IPS-18a (cell line): ENCODE results near the gene GMDS.

Source experiments
- H3K27ac ChIP-seq: one replicate; pipeline ENCODE4 v1.5.1; 2013; ENCODE audit warnings: low read length
- H3K27me3 ChIP-seq: one replicate; pipeline ENCODE4 v1.6.1; 2013; ENCODE audit warnings: mild to moderate bottlenecking, low read length; ENCODE audit not compliant: control insufficient read depth, insufficient read depth
- H3K36me3 ChIP-seq: one replicate; pipeline ENCODE4 v1.6.1; 2013; ENCODE audit warnings: low read depth, low read length; ENCODE audit not compliant: control insufficient read depth
- H3K4me1 ChIP-seq: one replicate; pipeline ENCODE4 v1.6.1; 2013; ENCODE audit warnings: low read depth, low read length; ENCODE audit not compliant: control insufficient read depth
- H3K4me3 ChIP-seq: one replicate; pipeline ENCODE4 v1.5.1; 2013; ENCODE audit warnings: low read length
- H3K9ac ChIP-seq: one replicate; pipeline ENCODE4 v1.6.1; 2013; ENCODE audit warnings: mild to moderate bottlenecking, low read length, moderate library complexity
- H3K9me3 ChIP-seq: one replicate; pipeline ENCODE4 v1.6.1; 2013; ENCODE audit warnings: low read depth, low read length; ENCODE audit not compliant: control insufficient read depth

Gene GMDS

DNA sequence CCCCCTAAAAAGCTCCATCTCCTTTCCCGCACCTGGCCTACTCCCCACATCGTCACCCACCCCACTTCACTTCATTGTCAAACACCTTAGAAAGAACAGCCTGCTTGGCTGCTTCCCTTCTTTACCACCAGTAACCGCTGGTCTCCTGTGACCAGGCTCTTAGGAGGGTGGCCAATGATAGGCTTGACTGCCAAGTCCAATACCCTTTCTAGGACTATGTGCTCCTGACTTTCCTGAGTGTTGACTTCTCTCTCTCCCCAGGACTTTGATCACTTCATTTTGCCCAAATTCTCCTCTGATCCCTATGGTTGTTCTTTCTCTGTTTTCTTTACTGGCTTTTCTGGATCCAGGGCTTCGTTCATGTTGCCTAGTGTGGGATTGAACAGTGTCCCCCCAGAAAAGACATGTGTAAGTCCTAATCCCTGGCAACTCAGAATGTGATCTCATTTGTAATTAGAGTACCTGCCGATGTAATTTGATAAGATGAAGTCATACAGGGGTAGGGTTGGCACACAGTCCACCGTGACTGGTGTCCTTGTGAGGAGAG is 254.0 kb downstream of the GMDS start:
- no peak overlapping the region for H3K9ac ChIP-seq
- no peaks in the 10 kb centered on the region for H3K27me3 ChIP-seq
- H3K27ac ChIP-seq: no peak overlapping the region
- H3K4me3 ChIP-seq: no peak overlapping the region
- H3K4me1 ChIP-seq: no peaks in the 10 kb centered on the region
- H3K36me3 ChIP-seq: no peaks in the 10 kb centered on the region
- H3K9me3 ChIP-seq: no peaks in the 10 kb centered on the region

DNA sequence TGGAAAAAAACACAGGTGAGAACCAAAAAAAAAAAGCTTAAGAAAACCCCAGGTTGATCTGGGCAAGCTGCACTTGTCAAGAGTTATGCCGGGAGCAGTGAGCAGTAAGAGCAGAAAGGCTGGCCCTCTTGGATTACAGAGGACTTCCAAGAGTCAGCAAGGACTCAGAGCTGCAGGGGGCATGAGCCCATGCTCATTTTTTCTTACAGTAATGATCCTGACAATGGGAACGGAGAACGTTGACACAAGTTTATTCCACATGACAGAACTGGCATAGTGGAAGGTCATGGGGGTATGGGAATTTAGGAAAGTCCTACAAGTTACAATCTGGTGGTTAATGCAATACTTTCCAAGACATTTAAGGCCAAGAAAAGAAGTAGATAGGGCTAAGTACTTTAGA is 256.6 kb downstream of the GMDS start:
- Histone ChIP-seq H3K9ac (no peak overlapping the region), H3K4me3 (no peak overlapping the region), H3K9me3 (no peaks in the 10 kb centered on the region), H3K27me3 (no peaks in the 10 kb centered on the region), H3K36me3 (no peaks in the 10 kb centered on the region), H3K27ac (no peak overlapping the region), H3K4me1 (no peaks in the 10 kb centered on the region)

DNA sequence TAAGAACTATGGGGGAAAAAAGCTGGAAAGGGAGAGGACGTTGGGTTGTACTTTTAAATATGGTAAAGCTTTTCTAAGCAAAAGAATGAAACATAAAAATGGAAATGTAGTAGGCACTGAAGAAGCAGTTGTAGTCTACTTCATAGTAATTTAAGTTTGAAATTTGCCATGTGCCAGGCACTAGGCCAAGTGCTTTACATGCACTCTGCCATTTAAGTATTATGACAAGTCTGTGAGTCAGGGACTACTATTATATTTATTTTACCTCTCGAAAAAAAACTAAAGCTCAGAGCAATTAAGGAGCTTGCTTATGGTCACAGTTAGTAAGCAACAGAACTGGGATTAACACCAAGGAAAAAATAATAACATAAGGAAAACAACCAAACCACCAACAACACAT is 257.8 kb downstream of the GMDS start:
- Histone ChIP-seq H3K4me3 (no peak overlapping the region), H3K4me1 (no peaks in the 10 kb centered on the region), H3K9me3 (no peaks in the 10 kb centered on the region), H3K36me3 (no peaks in the 10 kb centered on the region), H3K27me3 (no peaks in the 10 kb centered on the region), H3K27ac (no peak overlapping the region), H3K9ac (no peak overlapping the region)

DNA sequence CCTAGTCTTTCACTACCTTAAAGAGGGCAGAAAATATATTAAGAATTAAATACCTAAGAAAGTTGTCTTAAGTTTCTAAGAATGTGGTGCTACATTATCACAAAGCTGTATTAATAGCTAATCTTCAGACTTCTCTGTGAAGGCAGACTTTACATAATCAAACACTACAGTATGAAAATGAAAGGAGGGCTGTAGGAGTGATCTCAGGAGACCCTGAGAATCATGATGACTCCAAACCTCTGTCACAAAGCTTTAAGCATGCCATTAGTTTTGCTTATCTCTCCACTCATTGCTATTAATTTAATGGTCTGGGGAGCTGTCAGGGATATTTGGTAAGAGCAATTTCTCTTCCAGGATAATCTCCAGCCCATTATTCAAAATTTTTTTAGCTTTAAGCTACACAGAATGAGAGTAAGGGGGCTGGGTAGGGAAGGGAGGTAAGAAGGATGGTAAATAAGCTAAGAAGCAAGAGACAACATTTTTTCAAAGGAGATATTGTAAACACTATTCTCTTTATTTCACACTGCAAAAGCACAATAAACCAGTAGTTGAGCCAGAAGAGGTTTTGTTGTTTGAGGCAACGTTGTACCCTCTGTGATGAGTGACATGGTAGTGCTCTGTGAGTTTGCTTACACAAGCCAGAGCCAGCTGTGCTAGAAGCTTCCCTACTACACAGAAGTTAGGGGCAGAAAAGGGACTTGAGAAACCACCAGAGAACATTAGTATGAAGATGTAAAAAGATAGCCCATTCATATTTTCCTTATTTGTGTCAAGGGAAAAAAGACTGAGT is 258.8 kb downstream of the GMDS start:
- H3K27me3 ChIP-seq: no peaks in the 10 kb centered on the region
- H3K36me3 ChIP-seq: no peaks in the 10 kb centered on the region
- no peak overlapping the region for H3K27ac ChIP-seq
- no peaks in the 10 kb centered on the region for H3K4me1 ChIP-seq
- H3K9ac ChIP-seq: no peak overlapping the region
- no peak overlapping the region for H3K4me3 ChIP-seq
- H3K9me3 ChIP-seq: no peaks in the 10 kb centered on the region

DNA sequence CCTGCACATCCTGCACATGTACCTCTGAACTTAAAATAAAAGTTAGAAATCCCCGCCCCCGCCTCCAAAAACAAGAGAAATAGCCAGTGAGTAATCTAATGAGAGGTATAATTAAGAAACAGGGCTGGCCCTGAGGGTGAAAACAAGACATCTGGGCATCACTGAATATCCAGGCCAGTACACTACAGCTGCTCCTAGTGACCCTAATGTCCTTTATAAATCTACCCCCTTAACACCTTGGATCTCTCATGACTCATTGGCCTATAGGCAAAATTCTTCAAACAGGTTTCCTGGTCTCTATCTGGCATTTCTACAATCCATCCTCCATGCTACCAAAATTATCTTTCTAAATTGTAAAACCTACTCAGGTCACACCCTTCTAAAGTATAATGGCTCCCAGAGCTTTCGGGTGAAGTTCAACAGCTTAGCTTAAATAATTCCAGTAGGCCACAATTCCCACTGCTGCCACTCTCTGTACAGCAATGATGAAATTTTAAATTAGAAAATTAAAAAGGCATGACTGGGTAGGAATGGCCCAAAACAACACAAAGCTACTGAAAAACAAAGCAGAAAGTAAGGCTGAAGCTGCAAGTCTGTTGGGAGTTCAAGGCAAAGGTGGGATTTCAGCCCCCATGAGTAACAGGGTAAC is 260.9 kb downstream of the GMDS start:
- H3K4me1 ChIP-seq: no peaks in the 10 kb centered on the region

DNA sequence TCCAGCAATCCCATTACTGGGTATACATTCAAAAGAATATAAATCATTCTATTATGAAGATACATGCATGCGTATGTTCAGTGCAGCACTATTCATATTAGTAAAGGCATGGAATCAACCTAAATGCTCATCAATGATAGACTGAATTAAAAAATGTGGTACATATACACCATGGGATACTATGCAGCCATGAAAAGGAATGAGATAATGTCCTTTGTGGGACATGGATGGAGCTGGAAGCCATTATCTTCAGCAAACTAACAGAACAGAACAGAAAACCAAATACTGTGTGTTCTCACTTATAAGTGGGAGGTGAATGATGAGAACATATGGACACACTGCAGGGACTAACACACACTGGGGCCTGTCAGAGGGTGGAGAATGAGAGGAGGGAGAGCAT is 261.6 kb downstream of the GMDS start:
- Histone ChIP-seq H3K4me3 (no peak overlapping the region), H3K27ac (no peak overlapping the region), H3K27me3 (no peaks in the 10 kb centered on the region), H3K9me3 (no peaks in the 10 kb centered on the region), H3K36me3 (no peaks in the 10 kb centered on the region), H3K9ac (no peak overlapping the region), H3K4me1 (no peaks in the 10 kb centered on the region)

More for the DNA sequence above, 260.9 kb downstream of the GMDS start:
- Histone ChIP-seq H3K9ac (no peak overlapping the region), H3K27me3 (no peaks in the 10 kb centered on the region), H3K36me3 (no peaks in the 10 kb centered on the region), H3K4me3 (no peak overlapping the region), H3K27ac (no peak overlapping the region), H3K9me3 (no peaks in the 10 kb centered on the region)

DNA sequence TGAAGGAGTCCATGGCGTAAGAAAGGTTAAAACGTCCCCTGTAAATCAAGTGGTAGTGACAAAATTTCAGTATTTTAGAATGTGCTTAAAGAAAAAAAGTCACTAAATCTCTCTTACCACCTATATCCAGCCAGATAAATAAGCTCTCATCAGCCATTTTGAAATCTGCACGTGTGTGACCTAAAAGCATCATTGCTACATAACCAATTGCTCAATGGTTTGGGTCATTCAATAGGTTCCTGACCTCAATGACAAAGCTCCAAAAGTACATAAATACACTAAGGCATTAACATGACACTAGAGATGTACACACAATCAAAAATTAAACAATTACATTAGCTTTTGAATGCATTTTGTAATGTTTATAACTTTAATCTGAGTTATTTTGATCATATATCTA is 272.4 kb downstream of the GMDS start:
- Histone ChIP-seq H3K27ac (no peak overlapping the region), H3K4me3 (no peak overlapping the region), H3K9ac (no peak overlapping the region), H3K27me3 (no peaks in the 10 kb centered on the region), H3K4me1 (no peaks in the 10 kb centered on the region), H3K9me3 (no peaks in the 10 kb centered on the region), H3K36me3 (no peaks in the 10 kb centered on the region)

DNA sequence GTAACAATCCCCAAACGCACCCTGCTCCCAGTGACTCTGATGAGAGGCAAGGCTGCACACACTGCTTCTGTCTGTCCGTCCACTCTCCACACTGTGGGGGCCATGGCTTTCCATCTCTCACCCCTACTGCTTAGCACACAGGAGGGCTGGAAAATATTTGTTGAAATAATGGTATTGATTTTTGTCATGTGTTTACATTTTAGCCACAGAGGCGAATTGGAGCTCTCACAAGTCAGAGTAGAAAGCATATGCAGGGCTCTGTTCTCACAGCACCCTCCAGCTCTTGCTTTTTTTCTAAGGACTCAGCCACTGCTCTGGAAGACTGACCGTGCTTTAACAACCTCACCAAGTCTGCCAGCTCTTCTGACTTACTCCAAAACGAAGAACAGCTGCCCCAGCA is 273.8 kb downstream of the GMDS start:
- Histone ChIP-seq H3K4me1 (no peaks in the 10 kb centered on the region), H3K36me3 (no peaks in the 10 kb centered on the region), H3K9ac (no peak overlapping the region)

DNA sequence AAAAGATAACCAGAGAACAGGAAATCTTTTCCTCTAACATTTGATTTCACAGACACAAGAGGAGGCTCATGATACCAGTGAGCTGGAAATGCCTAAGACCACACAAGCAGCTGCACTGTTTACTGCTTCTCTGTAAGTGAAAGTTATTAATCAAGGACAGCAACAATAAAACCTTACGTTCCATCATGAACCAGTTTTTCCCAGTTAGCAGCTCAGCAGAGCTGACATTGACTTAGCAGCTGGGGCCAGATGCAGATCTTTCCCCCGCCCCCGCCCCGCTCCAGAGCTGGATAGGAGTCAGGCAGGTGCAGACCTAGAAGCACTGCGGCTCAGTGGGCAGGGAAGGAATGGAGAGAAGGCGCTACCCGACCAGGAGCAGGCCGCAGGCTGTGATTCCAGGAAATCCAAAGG is 275.2 kb downstream of the GMDS start:
- Histone ChIP-seq H3K4me1 (no peaks in the 10 kb centered on the region), H3K9me3 (no peaks in the 10 kb centered on the region), H3K9ac (no peak overlapping the region), H3K4me3 (no peak overlapping the region), H3K36me3 (no peaks in the 10 kb centered on the region), H3K27ac (no peak overlapping the region), H3K27me3 (no peaks in the 10 kb centered on the region)

More for the DNA sequence above, 273.8 kb downstream of the GMDS start:
- H3K4me3 ChIP-seq: no peak overlapping the region
- H3K9me3 ChIP-seq: no peaks in the 10 kb centered on the region
- no peak overlapping the region for H3K27ac ChIP-seq
- no peaks in the 10 kb centered on the region for H3K27me3 ChIP-seq

DNA sequence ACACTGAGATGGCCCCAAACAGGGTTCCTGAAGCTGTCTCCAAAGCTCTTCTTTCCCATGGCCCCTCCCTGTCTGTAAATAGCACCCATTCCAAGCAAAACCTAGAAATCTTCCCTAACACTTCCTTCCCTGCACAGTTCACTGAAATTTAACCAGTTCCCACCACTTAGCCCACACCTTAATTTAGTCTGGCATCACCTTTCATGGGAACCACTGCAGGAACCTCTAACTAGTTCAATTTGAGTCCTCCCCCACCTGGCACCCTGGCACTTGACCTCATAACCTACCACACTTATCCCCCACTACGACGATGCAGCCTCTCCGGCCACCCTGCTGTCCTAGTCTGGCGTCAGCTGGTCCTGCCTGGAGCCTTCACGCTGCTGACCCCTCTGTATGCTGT is 278.7 kb downstream of the GMDS start:
- Histone ChIP-seq H3K9me3 (no peaks in the 10 kb centered on the region), H3K27me3 (no peaks in the 10 kb centered on the region), H3K9ac (no peak overlapping the region), H3K27ac (no peak overlapping the region), H3K4me3 (no peak overlapping the region), H3K36me3 (no peaks in the 10 kb centered on the region), H3K4me1 (no peaks in the 10 kb centered on the region)

DNA sequence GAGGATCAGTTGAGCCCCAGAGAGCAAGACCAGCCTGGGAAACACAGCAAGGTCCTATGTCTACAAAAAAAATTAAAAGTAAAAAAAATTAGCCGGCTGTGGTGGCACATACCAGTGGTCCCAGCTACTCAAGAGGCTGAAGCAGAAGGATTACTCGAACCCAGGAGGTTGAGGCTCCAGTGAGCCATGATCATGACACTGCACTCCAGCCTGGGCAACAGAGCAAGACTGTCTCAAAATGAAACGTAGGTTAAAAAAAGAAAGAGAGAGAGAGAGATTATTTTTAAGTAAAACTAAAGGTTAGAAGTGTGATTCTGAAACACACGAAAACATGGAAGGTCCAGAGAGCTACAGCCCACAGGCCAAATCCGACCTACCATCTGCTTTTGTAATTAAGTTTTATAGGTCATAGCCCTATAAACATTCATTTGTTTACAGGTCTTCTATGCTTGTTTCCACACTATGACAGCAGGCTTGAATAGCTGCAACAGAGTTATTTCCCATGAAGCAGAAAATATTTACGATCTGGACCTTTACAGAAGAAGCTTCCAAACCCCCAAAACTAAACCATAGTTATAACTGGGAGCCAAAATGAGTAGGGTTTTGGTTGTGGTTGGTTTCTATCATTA is 279.7 kb downstream of the GMDS start:
- Histone ChIP-seq H3K4me1 (no peaks in the 10 kb centered on the region), H3K4me3 (no peak overlapping the region), H3K36me3 (no peaks in the 10 kb centered on the region), H3K9ac (no peak overlapping the region), H3K27me3 (no peaks in the 10 kb centered on the region), H3K27ac (no peak overlapping the region), H3K9me3 (no peaks in the 10 kb centered on the region)
